ENCODE measurements around the gene PTPRG.

Gene PTPRG

GRCh38 chr3:62046326-62046725 is 485.0 kb downstream of the PTPRG start:
- peak; percentile 27 for DNase-seq (ENCODE audit: low read depth)
- no peak for TF ChIP-seq CTCF (IDR thresholded peaks at IDR 0.05; ENCODE audit: insufficient read depth, low read depth, low read length, missing control alignments)
- H3K4me3 ChIP-seq (ENCODE audit: low read length), result no peak overlapping the region

GRCh38 chr3:62048577-62048976 is 487.2 kb downstream of the PTPRG start:
- H3K4me3 ChIP-seq (ENCODE audit: low read length), result no peak overlapping the region
- no peak for TF ChIP-seq CTCF (IDR thresholded peaks at IDR 0.05; ENCODE audit: insufficient read depth, low read depth, low read length, missing control alignments)
- no peak for DNase-seq (ENCODE audit: low read depth)

- H3K4me3 ChIP-seq (ENCODE audit: low read length), result no peak overlapping the region
- no peak for TF ChIP-seq CTCF (IDR thresholded peaks at IDR 0.05; ENCODE audit: insufficient read depth, low read depth, low read length, missing control alignments)
- DNase-seq (ENCODE audit: low read depth), result peak; percentile 14
Observed at GRCh38 chr3:62049033-62049432, 487.7 kb downstream of the PTPRG start.

- no peak overlapping the region for H3K4me3 ChIP-seq (ENCODE audit: low read length)
- peak; percentile 72 for DNase-seq (ENCODE audit: low read depth)
- TF ChIP-seq CTCF (IDR thresholded peaks at IDR 0.05; ENCODE audit: insufficient read depth, low read depth, low read length, missing control alignments), result peak; percentile 63
Observed at GRCh38 chr3:62051506-62051905, 490.1 kb downstream of the PTPRG start.

- no peak overlapping the region for H3K4me3 ChIP-seq (ENCODE audit: low read length)
- DNase-seq (ENCODE audit: low read depth), result no peak
- no peak for TF ChIP-seq CTCF (IDR thresholded peaks at IDR 0.05; ENCODE audit: insufficient read depth, low read depth, low read length, missing control alignments)
Observed at GRCh38 chr3:62052331-62052730, 491.0 kb downstream of the PTPRG start.

GRCh38 chr3:62056658-62057057 is 495.3 kb downstream of the PTPRG start:
- no peak for DNase-seq (ENCODE audit: low read depth)
- TF ChIP-seq CTCF (IDR thresholded peaks at IDR 0.05; ENCODE audit: insufficient read depth, low read depth, low read length, missing control alignments), result no peak

GRCh38 chr3:62057339-62058047 is 496.1 kb downstream of the PTPRG start:
- TF ChIP-seq CTCF (IDR thresholded peaks at IDR 0.05; ENCODE audit: insufficient read depth, low read depth, low read length, missing control alignments), result no peak
- no peak for DNase-seq (ENCODE audit: low read depth)
- no peak overlapping the region for H3K4me3 ChIP-seq (ENCODE audit: low read length)

More at GRCh38 chr3:62056658-62057057, 495.3 kb downstream of the PTPRG start:
- H3K4me3 ChIP-seq (ENCODE audit: low read length), result no peak overlapping the region
